ENCODE data around the gene FZD10. TPM values are rescaled to one million over a fixed set of nuclear protein-coding genes. Genes with fewer than 3 reads are reported as not detected.

The FZD10 gene
- total and polyA plus RNA-seq, 2 of the 13 experiments (the other 11 are each of a cell fraction or from before 2014, with no cell fraction given) = not detected

DNA sequence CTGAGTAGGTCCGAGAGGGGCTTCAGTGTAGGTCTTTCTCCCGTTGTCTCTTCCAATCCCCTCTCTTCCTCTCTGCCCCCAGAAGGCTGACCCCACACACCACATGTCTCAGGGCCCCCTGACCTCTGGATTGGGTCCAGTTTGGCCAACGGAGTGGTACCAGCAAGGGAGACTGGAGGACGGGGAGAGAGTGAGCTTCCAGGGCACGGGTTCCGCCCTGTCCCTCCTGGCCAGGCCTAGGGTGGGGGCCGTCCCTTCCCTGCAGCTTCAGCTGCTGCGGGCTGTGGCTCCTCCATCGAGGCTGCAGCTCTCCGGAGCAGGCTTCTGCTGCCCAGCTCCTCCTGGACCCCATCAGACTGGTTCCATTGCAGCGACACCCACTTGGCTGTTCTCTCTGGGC, 17.4 kb downstream of the FZD10 start (continued):
- TF ChIP-seq, protein P1, sequence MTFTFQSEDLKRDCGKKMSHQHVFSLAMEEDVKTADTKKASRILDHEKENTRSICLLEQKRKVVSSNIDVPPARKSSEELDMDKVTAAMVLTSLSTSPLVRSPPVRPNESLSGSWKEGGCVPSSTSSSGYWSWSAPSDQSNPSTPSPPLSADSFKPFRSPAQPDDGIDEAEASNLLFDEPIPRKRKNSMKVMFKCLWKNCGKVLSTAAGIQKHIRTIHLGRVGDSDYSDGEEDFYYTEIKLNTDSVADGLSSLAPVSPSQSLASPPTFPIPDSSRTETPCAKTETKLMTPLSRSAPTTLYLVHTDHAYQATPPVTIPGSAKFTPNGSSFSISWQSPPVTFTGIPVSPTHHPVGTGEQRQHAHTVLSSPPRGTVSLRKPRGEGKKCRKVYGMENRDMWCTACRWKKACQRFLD (CRISPR knock-in tag; IDR thresholded peaks at IDR 0.05; ENCODE audit: borderline replicate concordance) = no peak
- no peak for TF ChIP-seq ZNF441 (CRISPR knock-in tag; IDR thresholded peaks at IDR 0.05; ENCODE audit: borderline replicate concordance)
- TF ChIP-seq KLF11 (CRISPR knock-in tag; IDR thresholded peaks at IDR 0.05) = no peak

DNA sequence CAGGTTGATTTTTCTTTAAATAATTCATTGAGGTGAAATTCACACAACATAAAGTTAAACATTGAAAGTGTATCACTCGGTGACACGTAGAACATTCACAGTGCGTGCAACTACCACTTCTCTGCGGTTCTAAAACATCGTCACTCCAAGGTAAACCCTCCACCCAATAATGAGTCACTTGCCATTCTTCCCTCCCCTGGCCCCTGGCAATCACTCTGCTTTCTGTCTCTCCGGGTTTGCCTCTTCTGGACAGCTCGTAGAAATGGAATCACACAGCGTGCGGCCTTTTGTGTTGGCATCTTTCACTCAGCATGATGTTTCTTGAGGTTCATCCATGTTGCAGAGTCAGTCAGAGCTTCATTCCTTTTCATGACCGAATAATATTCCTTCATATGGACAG, 18.9 kb downstream of the FZD10 start:
- BruUV-seq (replicated peaks) = no TSS peak
- intact Hi-C loops (cut with micrococcal nuclease; ENCODE audit: unreplicated experiment) = no loop called here
- WGBS (ENCODE audit: low lambda C conversion rate) = 33% methylated on average over 10 of the region's 10 CpGs

More for the DNA sequence above, 18.9 kb downstream of the FZD10 start:
- no peak overlapping the region for H3K27ac ChIP-seq (ENCODE audit: extremely low read length, insufficient read depth, low read length)
- H3K27me3 ChIP-seq (ENCODE audit: control insufficient read depth in 1 of 2, insufficient read depth in 2 of 2, low read length in 2 of 2) = peaks cover 4 to 17% of the 10 kb centered on the region in 2 experiments; a peak in 4 of 5 replicates
- ChIA-PET POLR2A (no interaction called here), CTCF (ENCODE audit: low intra/inter-chr PET ratio, low total read pairs) (no interaction called here)
- no peak overlapping the region for H3K4me3 ChIP-seq (replicated peaks in 1 of 3; ENCODE audit: insufficient read depth in 1 of 3, low read depth in 2 of 3, low read length in 3 of 3)
- H3K36me3 ChIP-seq (replicated peaks in 1 of 2; ENCODE audit: control insufficient read depth in 1 of 2, insufficient read depth in 2 of 2, low read length in 2 of 2) = no peaks in the 10 kb centered on the region
- DNase-seq (ENCODE audit: low spot score) (no peak), ATAC-seq (no peak), FAIRE-seq (no peak)
- no peak overlapping the region for H3K9ac ChIP-seq (ENCODE audit: insufficient read depth, low read depth, low read length)
- in situ Hi-C loops (cut with HindIII; ENCODE audit: extremely low pct_ligation_motif_present, low pct_unique_long_range_greater_than_20kb) = no loop called here
- H3K9me3 ChIP-seq (ENCODE audit: low read length) = no peaks in the 10 kb centered on the region
- H3K79me2 ChIP-seq (ENCODE audit: insufficient read depth, low read length) = no peaks in the 10 kb centered on the region
- no peaks in the 10 kb centered on the region for H3K4me1 ChIP-seq (ENCODE audit: insufficient read depth, low read length)
- TF ChIP-seq ZNF260 (CRISPR knock-in tag; IDR thresholded peaks at IDR 0.05; ENCODE audit: borderline replicate concordance, low read depth) (no peak), CHD2 (IDR thresholded peaks at IDR 0.05; ENCODE audit: low read depth, low read length) (no peak), CHCHD3 (CRISPR knock-in tag; IDR thresholded peaks at IDR 0.05) (no peak)
- TF ChIP-seq, protein P2, sequence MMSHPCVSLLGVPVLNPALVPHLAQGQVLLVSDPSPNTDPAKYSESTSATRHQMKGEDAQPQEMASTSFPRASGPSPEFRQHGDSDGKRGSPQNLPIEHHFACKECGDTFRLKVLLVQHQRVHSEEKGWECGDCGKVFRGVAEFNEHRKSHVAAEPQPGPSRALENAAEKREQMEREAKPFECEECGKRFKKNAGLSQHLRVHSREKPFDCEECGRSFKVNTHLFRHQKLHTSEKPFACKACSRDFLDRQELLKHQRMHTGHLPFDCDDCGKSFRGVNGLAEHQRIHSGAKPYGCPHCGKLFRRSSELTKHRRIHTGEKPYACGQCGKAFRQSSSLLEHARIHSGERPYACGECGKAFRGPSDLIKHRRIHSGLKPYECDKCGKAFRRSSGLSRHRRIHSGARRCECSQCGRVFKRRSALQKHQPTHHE (CRISPR knock-in tag; IDR thresholded peaks at IDR 0.05; ENCODE audit: borderline replicate concordance) = no peak
- TF ChIP-seq, protein P3, sequence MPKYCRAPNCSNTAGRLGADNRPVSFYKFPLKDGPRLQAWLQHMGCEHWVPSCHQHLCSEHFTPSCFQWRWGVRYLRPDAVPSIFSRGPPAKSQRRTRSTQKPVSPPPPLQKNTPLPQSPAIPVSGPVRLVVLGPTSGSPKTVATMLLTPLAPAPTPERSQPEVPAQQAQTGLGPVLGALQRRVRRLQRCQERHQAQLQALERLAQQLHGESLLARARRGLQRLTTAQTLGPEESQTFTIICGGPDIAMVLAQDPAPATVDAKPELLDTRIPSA (CRISPR knock-in tag; IDR thresholded peaks at IDR 0.05; ENCODE audit: borderline replicate concordance) = no peak
- H3K4me2 ChIP-seq (ENCODE audit: low read depth, low read length) = no peak overlapping the region
- H2AFZ ChIP-seq (ENCODE audit: low read length) = no peak overlapping the region
- no peaks in the 10 kb centered on the region for H4K20me1 ChIP-seq (ENCODE audit: insufficient read depth, low read length)

Measured in HepG2 (cell line).